ENCODE data around the gene PAEP.

- no peak for TF ChIP-seq CTCF (IDR thresholded peaks at IDR 0.05)
- TF ChIP-seq POLR2AphosphoS5 (IDR thresholded peaks at IDR 0.05): no peak
- TF ChIP-seq POLR2A (IDR thresholded peaks at IDR 0.05): no peak
These were observed 16.4 kb upstream of the PAEP start for GRCh38 chr9:135544981-135545635.
